ENCODE results near the gene TDP1.
"Not testable (repeated sequence)": the region's sequence is repeated elsewhere in the genome, so short reads cannot be mapped to it uniquely, and the experiment has no call there.

The TDP1 gene

DNA sequence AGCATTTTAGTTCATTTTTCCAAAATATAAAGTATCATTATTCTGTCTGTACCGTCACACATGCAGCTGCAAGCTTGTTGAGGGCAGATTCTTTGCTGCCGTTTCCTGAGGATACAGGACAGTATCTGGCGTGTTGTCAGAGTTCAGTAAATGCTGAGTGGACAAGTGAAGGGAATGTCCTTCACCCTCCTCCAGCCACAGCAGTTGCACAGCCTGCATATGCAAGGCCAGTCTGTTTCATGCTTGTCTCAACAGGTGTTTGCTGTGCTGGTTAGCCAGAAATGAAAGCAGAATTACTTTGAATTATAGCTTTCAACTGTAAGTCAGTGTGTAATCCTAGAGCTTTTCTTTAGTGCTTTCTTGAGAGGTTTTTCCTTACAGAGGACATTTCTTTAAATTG, 36.5 kb downstream of the TDP1 start:
- DNase-seq: no peak

DNA sequence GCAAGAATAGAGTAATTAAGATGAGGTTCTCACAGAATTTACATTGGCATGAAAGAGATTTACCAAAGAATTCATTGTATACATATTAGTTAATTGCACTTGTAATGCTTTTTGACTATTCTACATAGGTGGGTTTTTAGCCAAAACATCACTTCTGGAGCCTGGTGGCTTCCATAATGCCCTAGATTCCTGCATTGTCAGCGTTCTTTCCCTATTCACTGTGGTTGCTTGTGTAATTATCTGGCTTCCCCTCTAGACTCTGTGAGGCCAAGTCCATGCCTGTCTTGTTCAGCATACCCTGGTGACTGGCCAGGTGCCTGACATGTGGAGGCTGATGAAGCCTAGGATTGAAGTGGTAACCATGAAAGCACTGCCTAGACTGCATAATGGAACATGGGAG, 41.2 kb downstream of the TDP1 start:
- DNase-seq: no peak

DNA sequence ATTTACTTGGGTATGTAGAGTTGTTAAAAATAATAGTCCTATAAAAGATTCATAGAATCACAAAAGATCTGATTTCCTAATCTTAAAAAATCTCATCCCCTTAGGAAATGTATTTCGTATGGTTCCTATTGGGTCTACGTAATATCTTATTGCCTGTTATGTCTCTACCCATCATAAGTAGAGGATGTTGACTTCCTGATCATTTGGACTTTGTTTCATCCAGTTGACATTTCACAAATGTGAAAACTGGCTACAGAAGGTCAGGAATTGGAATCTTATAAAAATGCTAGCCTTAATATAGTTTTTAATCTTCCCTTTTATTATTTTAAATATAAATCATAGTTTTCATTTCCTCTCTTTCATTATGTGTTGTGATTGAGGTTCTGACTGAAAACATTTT, 45.2 kb downstream of the TDP1 start:
- no peak for DNase-seq

DNA sequence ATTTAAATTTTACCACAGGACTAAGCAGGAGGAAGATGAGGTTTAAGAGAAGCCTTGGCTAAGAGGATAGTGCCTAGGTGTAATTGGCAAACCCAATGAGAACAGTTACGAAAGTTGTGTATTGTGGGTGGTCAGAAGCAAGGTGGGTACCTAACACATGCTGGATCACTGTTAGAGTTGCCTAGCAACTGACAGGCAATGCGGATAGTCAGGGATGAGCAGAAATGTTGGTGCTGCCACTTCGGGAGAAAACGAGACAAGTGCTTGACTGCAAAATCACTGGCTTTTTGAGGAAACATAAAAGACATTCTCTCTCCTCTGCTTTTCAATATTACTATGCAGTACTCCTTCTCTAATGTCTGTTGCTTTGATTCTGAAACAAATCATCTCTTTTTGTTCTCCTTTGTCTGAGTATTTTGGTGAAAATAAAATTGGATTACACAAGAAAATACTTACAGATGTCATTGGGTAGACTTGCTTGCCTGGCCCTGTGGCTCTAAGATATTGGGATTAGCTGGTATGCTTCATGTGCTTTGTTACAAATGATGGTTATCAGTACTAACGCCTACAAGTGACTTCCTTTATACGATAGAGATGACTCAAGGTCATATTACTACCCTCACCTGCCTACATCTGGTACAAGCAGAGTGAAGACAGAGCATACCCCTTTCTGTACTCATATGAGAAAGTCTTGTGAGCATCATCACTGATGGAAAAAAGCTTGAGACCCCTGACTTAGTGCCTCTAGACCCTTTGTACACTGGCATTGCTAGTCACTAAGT, 48.0 kb downstream of the TDP1 start:
- no peak for DNase-seq

DNA sequence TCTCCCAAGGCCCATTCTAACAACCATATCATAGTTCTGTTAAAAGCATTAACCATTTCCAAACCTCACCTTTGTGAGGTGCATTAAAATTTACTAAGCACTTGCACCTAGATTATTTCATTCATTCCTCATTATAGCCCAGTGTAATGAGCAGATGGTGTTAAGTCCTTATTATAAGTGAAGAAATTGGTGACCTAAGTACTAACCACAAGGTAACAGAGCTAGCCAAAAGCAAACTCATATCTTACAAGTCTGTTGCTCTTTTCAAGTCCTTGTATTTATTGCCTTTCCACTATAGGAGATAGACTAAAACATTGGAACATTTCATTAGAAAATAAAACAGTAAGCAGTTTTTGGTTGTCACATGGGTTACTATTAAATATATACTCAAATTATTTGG, 49.7 kb downstream of the TDP1 start:
- no peak for DNase-seq

DNA sequence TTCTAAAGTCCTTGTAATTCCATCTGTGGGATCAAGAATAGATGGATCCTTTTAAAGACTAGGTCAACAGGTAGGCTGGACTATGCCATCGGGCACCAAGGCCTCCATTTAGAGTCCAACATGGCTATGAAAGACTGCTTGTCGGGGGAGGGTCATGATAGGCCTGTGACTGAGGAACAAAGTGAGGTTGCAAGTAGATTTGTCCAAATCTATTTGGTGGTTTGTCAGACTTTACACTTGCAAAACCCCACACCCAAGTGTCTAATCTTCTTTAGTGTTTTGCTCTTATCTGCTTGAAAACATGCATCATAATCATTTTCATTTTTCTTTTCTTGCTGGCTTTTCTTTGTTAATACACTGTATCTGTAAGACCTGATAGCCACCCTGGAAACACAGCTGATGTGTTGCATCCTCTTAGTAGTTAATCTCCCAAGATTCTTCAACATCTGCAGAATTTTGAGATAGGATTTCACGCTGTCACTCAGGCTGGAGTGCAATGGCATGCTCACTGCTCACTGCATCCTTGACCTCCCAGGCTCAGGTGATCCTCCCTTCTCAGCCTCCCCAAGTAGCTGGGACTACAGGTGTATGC, 50.3 kb downstream of the TDP1 start:
- no peak for DNase-seq

DNA sequence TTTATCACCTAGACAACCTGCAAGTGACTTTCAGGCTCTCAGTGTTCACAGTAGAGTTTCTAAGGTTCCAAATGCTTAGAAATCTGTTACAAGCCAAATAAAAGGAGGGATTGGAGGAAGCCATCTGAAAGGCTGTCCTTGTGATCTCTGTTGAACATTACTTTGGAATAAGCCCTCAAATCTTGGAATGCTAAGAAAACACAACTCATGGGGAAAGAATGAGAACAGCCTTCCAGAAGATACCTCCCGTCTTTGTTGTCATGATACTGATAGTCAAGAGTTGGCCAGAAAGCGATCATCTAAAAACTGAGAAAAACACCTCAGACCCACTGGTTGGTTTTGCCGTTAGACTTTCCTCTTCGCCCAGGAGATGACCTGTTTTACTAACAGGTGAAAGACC, 61.6 kb downstream of the TDP1 start:
- no peak for DNase-seq

DNA sequence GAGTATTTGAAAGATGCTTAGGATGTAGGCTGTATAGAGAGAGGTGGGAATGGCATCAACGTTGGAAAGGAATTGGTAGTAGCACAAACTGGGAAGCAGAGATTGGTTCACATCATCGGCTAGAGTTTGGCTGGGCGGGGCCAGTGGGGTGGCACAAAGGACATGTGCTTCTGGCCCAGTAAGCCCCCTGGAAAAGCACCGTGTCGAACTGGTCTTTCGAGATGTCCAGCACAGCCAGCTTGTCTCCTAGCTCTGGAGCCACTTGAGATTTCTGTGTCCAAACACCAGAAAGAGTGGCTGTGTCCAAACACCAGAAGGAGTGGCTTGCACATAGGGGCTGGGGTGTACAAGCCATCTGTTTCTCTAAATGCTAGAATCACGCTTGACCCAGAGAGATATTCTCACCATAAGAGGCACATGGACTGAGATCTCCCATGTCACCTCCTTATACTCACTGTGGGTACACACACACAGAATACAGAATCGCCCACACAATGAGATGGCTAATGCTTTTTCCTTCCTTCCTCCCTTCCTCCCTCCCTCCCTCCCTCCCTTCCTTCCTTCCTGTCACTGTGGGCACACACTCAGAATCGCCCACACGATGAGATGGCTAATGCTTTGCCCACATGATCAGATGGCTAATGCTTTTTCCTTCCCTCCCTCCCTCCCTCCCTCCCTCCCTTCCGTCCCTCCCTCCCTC, 64.2 kb downstream of the TDP1 start:
- no peak for DNase-seq

DNA sequence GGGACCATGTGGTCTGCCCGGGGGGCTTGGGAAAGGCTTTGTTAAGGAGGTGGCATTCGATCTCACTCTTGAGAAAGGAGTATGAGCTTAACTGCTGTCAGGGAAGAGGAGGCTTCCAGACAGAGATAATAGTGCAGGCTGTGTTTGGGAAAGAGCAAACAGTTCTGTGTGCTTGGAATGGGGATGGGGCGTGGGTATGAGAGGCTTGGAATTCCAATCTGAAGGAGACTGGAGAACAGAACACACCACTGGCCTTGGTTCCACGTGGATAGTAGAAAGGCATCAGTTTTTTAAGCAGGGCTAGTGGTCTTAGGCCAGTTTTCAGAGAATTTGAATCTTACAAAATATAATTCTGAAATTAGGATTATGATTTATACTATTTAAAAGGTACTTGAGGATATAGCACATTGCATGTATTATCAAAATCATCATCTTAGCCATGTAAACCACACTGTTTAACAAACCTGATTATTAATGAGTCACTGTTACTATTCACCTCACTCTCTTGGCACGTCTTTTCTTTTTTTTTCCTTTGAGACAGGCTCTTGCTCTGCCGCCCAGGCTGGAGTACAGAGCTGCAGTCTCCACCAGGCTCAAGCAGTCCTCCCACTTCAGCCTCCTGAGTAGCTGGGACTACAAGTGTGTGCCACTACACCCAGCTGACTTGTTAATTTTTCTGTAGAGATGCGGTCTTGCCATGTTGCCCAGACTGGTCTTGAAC, 67.6 kb downstream of the TDP1 start:
- no peak for DNase-seq

DNA sequence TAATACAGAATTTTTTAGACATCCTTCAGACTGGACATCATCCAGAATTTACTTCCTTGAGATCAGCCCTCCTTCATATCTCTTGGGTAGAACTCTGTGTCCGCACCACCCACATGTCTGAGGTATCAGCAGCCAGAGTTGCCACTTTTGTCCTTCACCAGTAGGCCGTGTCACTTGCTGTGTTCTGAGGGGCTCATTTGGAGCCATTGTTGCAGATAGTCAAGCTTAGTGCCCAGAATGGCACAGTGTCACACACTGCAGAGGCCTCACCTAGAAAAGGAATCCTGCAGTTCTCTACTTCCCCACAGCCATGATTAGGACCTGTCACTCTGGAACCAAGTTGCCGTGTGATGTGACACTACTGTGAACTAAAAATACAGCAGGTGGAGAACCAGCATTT, 69.2 kb downstream of the TDP1 start:
- DNase-seq: no peak

DNA sequence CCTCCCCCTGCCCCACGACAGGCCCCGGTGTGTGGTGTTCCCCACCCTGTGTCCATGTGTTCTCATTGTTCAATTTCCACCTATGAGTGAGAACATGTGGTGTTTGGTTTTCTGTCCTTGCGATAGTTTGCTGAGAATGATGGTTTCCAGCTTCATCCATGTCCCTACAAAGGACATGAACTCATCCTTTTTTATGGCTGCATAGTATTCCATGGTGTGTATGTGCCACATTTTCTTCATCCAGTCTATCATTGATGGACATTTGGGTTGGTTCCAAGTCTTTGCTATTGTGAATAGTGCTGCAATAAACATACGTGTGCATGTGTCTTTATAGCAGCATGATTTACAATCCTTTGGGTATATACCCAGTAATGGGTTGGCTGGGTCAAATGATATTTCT, 70.9 kb downstream of the TDP1 start:
- DNase-seq: not testable (repeated sequence)

DNA sequence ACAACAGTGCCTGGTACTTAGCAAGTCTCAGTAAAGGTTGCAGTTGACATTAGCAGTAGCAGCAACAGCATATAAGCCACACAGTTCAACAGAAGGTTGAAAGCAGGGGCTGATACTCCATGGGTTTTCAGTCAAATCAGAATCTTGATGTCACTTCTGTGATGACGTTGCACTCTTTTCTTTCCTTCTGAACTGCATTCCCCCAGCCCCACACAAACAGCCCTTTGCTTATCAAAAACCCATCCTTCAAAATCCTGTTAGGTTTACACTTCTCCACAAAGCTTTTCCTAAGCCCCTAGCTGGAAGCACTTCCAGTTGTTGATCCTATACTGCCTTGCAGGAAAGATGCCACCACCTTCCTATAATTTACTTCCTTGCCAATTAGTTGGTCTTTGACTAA, 72.1 kb downstream of the TDP1 start:
- DNase-seq: no peak

DNA sequence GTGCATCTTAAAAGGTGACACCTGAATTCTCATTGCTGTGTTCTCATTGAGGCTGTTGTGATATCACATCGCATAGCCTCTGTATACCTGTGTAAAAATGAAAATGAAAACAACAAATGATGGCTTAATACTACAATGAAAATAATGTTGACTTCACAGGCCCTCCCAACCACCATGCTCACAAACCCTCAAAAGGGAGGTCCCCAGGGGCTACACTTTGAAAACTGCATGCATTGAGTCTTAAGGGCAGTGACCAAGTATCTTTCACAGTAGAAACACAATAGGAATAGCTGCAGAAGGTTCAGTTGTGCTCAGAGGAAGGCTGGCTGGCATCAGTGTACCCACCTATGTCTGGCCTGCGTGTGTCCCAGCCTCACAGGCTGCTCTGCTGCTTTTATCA, 78.4 kb downstream of the TDP1 start:
- DNase-seq: no peak

DNA sequence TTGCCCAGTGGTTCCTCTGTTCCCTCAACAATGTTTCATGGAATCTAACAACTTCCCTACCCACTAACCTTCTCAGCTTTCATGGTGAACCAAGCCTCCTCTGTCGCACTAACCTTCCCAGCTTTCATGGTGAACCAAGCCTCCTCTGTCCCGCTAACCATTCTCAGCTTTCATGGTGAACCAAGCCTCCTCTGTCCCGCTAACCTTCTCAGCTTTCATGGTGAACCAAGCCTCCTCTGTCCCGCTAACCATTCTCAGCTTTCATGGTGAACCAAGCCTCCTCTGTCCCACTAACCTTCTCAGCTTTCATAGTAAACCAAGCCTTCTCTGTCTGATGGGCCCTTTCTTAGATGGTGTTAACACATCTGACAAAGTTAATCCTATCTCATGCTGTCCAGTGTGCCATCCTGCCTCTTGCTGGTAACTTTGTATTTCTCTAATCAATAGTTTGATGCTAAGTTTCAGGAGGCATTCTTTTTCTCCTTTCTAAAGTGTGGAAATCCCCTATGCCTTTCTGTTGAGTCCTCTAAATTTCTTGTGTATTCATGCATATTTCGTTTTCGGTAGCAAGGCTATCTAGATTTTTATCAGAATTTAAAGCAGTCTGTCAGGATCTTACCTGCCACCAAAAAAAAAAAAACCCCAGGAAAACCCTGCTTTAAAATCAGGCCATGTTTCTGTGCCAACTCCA, 79.3 kb downstream of the TDP1 start:
- no peak for DNase-seq

DNA sequence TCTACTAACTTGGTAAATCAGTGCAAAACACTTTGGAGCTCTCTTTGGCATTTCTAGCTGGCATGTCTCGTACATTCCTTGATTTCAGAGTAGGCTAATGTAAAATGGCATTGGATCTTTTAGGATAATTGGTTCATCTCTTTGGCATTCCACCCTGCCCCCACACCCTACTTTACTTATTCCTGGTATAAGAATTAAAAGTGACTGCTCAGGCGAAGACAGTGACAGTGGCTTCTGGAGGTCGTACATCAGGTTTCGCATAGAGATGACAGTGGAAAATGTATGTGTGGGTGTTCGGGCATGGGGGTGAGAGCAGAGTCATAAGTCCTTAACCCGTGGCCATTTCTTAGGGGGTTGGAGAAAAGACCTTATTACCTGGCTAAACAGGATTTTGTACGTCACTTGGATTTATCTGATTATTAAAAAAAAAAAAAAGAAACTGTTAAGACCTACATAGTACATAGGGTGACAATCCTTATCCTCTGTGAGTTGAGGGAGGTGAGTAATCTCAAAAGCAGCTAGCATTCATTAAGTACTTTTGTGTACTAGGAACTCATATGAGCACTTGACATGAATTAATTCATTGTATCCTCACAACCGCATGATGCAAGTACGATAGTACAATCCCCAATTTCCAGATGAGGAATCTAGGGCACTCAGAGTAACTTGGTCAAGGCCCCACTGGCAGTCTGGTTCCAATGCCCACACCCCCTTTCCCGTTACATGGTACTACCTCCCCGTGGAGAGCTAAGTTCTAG, 83.7 kb downstream of the TDP1 start:
- DNase-seq: no peak

DNA sequence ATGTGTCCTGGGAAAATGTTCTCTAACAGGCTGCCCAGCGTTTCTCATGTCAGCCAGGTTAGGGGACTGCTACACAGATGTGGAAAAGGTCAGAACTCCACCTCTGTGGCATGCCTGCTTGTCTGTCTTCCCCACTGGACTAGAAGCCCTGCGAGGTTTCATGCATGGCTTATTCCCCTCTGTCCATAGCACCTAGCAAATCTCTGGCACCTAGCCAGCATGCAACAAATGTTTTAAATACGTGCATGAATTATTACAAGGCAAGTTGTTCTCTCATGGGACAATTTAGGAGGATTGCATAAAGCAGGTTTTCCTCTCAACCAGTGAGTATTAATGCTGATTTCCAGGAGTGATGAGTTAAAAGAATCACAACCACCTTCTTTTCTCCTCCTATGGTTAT, 84.7 kb downstream of the TDP1 start:
- no peak for DNase-seq

DNA sequence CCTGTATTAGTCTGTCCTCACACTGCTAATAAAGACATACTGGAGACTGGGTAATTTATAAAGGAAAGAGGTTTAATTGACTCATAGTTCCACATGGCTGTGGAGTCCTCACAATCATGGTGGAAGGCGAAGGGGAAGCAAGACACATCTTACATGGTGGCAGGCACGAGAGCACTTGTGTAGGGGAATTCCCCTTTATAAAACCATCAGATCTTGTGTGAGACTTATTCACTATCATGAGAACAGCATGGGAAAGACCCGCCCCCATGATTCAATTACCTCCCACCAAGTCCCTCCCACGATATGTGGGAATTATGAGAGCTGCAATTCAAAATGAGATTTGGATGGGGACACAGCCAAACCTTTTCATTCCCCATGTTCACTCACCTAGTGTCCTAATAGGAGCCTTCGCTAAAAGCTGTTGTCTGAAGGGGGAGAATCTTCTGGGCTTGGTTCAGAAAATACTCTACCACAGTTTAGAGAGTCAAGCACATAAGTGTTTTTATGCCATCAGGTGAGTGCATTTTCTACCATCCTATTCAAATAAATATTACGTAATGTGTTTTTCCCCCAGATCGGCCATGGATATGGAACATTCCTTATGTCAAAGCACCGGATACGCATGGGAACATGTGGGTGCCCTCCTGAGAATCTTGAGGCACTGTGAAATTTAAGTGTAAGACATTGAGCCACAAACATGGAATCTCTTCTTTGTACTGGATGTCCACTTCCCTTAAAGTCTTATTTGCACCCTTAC, 86.9 kb downstream of the TDP1 start:
- DNase-seq: no peak

DNA sequence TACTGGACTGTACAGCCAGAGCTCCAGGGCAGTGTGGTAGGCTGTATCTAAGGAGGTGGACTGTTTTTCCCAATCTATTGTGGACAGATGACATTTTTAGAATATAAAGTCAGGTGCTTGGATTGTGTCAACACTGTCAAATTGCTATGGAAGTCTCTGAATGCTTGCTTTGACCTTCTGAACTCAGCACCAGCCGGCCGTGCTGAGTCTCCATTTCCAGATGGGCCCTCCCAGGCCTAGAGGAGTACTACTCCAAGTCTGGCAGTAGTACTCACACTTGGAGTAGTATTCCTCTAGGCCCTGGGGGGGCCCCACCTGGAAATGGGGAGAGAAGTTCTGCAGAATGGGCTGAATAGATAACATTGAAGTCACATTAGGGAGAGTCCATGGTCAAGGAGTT, 89.9 kb downstream of the TDP1 start:
- no peak for DNase-seq

DNA sequence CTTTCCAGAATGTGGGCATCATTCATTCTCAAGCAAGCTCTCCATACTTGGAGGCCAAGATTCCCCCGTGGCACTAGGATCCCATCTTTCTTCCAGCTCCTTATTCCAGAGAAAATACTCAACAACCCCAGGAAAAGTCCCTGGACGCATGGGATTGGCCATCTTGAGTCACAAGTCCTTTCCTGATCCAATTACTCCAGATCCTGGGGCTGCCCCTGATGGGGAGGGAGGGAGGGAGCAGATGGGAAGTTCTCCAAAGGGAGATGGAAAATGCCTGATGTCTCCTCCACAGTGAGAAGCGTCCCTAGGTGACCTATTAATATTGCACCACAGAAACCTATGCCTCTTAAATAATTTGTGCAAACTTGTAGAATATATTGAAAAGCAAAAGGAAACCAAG, 93.7 kb downstream of the TDP1 start:
- no peak for DNase-seq

DNA sequence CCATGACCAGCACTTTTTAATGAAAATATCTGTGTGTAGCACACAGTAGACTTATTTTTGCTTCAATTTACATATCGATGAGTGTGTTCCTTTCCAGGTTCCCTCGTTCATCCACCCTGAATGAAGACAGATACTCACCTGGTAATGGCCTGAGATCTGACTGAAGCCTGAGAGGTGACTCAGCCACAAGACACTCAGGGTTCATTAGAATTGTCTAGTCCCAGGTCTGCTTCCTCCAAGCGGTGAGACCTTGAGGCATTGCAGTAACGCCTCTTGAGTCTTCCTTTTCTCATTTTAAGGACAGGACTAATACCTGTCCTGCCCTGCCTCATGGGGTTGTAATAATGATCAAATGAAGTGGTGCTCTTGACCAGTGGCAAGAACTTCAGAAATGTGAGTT, 94.5 kb downstream of the TDP1 start:
- DNase-seq: no peak

DNA sequence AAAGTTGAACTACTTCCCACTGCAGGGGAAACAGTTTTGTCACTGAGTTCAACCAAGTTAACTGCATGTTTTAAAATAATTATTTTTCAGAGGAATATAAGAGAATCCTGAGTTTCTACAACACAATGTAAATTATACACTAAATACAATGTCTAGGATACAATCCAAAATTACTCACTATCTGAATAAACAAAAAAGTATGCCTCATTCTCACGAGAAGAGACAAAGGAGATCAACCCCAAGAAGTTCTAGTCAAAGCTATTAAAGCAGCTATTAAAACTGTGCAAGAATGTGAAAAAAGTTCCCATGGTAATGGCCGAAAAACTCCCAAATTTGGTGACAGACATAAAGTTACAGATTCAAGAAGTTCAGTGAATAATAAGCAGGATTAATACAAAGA, 97.3 kb downstream of the TDP1 start:
- DNase-seq: no peak

DNA sequence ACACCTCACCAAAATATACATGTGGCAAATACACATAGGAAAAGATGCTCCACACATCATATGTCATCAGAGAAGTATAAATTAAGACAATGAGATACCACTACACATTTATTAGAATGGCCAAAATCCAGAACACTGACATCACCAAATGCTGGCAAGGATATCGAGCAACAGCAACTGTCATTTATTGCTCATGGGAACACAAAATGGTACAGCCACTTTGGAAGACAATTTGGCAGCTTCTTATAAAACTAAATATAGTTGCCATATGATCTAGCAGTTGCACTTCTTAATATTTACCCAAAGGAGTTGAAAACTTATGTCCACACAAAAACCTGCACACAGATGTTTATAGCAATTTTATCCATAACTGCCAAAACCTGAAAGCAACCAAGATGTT, 99.1 kb downstream of the TDP1 start:
- DNase-seq: no peak
